HG03060 (cell line): ENCODE data around the gene CASP12.
A peak's percentile ranks its signal among the peaks of the same experiment; 100 is the strongest.
"Not testable (repeated sequence)": the region's sequence is repeated elsewhere in the genome, so short reads cannot be mapped to it uniquely, and the experiment has no call there.

Experiments used
- ATAC-seq: cut with Tn5 transposase; IDR thresholded peaks from one replicate; pipeline ENCODE4 v1.9.1; 2021; ENCODE audit warnings: low read depth, moderate number of reproducible peaks; ENCODE audit not compliant: unreplicated experiment

Gene CASP12

DNA sequence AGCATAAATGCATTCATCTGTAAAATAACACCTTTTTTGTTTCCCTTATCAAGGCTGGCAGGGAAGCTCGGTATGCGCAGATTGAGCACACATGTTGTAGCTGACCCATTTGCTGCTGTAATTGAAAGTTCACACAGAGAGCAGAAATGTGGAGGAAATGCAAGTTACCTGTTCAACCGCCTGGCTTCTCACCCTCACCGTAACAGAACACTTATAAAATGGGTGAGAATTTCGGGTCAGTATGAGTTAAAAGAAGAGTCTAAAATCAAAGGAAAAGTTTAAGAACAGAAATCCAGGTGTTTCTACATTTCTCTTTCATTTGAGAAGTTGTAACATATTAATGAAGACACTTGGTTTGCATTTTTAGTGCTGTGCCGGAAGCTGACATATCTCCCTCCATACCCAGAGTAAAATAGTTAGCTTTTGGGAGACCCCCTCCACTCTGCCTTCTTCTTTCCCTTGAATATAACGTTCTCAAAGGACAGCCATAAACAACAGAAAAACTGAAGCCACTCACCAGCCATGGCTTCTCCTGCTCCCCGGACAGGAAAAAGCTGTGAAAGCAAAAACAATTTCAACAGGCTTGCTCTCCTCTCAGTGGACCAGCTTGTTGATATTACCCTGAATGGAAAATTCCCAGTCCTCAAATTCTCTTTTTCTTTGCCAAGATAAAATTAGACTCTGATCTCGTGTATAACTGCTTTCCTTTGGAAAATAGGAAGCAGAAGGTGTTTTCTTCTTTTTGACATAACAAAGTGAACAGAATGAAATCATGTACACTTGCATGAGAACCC lies at the start of gene CASP12:
Gene CASP12 (minus strand): TSS at position 570 of the 794 bp plus-strand sequence.
- ATAC-seq: no peak

DNA sequence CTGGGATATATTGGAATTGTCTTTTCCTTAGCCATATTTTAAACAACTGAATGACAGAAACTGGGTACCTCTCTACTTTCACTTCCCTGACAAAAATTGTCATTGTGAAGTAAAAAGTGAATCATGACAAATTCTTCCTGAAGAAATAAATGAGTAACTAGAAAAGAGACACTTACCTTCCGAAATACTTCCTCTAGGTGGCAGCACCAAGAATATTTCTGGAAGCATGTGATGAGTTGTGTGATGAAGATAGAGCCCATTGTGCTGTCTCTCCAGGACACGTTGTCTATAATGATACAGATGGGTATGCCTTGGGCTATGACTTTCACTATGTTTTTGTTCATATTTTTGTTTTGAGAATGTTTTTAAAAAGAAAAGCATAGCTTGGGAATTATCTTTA lies 48.6 kb upstream of the CASP12 start:
- peak; percentile 96 for ATAC-seq

DNA sequence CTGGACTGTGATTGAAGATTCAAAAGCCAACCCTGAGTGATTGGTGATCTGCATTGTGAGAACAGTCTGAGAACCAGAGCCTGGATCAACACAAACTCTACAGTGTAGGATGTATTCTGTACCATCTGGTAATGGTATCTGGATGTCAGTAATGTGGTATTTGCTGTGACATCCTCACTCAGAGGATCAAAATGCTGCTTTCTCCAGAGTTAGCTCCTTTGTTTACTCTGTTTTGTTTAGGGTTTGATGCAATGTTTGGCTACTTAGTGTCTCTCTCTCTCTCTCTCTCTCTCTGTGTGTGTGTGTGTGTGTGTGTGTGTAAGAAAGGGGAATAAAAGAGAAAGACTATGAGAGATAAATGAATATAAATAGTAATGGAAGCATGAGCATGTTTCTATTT lies 45.8 kb upstream of the CASP12 start:
- no peak for ATAC-seq

DNA sequence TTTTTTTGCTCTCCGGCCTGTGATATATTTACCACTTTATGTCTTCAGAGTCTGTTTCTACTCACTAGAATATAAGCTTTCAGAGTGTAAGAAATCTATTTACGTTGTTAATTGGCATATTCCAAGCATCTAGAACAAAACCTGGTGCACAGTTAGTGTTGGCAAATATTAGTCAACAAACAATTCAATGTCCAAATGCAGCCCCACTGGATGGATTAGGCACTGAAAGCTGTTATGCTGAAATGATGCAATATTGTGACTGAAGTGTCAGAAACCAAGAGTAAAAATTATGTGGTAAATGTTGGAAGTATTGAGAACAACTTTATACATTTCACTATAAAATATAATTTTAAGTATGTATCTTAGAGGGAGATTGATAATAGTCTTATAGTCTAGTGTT lies 45.3 kb upstream of the CASP12 start:
- no peak for ATAC-seq

DNA sequence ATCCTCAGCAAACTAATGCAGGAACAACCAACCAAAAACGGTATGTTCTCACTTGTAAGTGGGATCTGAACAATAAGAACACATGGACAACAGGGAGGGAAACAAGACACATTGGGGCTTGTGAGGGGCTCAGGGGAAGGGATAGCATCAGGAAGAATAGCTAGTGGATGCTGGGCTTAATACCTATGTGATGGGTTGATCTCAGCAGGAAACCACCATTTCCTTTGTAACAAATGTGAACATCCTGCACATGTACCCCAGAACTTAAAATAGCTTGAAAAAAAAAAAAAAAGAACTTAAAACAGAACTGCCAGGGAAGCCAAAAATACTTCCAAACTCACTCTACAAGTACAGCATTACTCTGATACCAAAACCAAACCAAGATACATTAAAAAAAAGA lies 36.3 kb upstream of the CASP12 start:
- ATAC-seq: no peak

DNA sequence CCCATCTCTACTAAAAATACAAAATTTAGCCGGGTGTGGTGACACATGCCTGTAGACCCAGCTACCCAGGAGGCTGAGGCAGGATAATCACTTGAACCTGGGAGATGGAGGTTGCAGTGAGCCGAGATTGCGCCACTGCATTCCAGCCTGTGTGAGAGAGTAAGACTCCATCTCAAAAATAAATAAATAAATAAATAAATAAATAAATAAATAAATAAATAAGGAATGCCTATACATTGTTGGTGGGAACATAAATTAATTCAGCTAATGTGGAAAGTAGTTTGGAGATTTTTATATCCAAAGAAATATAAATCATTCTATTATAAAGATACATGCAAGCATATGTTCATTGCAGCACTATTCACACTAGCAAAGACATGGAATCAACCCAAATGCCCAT lies 35.8 kb upstream of the CASP12 start:
- ATAC-seq: not testable (repeated sequence)

DNA sequence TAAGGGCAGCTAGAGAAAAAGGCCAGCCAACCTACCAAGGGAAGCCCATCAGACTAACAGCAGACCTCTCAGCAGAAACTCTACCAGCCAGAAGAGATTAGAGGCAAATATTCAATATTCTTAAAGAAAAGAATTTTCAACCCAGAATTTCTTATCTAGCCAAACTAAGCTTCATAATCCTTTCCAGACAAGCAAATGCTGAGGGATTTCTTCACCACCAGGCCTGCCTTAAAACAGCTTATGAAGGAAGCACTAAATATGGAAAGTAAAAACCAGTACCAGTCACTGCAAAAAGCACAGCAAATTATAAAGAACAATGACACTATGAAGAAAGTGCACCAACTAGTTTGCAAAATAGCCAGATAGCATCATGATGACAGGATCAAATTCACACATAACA lies 30.6 kb upstream of the CASP12 start:
- ATAC-seq: no peak

DNA sequence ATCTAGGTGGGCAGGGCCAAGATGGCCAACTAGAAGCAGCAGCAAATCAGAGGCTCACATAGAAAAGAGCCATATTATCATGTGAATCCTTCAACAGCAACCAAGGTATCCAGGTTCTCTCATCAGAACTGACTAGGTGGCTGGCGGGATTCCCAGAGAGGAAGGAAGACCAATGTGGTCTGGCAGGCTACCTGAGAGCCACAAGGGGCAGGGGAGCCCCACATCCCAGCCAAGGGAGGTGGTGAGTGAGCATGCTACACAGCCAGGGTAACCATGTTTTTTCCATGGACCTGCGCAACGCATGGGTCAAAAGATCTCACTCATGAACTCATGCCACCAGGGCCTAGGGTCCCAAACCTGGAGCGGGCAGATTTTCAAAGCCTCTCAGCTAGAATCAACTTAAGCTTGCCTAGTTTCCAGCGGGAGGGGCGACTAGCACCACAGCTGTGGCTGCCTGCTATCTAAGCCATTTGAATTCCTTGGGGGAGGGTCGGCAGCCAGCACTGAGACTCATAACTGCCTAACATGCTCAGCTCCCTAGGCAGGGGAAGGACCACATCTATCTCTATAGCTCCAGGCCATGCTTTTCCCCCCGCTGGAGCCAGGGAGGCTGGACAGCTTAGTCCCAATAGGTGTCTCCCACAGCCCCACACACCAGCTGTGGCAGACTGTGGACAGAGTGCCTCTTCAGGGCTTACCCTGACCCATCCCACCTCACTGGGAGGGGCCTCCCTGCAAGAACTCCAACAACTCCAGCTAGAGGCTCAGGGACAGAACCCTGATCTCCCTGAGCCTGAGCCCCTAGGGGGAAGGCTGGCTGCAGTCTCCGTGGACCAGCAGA lies 28.7 kb upstream of the CASP12 start:
- ATAC-seq: no peak

DNA sequence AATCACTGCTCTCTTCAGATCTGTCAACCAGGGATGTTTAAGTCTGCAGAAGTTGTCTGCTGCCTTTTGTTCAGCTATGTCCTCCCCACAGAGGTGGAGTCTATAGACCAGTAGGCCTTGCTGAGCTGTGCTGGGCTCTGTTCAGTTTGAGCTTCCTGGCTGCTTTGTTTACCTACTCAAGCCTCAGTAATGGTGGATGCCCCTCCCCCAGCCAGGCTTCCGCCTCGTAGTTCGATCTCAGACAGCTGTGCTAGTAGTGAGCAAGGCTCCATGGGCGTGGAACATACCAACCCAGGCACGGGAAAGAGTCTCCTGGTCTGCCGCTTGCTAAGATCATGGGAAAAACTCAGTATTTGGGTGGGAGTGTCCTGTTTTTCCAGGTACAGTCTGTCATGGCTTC lies 27.6 kb upstream of the CASP12 start:
- no peak for ATAC-seq

DNA sequence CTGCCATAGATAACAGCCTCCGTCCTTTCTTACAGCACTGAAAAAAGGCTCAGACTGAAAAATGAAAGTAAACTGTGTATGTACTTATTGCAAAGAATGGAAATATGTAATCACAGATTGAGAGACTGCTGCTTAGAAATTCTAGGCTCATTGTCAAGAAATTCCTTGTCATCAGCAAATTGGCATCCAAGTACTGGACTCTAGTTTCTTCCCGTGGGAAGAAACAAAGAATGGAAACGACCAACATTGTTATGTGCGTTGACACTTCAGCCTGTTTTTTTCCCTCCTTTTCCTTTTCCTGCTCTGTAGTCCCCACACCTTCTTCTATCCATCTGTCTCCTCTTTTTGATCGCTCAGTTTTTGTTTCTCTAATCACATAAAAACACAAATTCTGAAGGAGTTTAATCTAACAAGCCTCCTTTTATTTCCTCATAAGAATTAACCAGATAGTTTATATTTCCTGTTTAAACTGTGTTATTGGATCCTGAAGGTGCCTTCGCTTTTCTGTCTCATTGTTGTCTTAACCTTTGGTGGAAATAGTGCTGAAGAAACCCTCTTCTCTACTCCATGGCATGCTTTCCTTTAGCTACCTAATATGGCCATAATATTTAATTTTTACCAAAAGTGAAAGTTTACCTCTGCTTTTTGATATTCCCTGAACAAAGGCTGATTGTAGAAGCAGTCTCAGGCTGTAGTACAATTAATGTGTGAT lies 20.0 kb upstream of the CASP12 start:
- no peak for ATAC-seq

DNA sequence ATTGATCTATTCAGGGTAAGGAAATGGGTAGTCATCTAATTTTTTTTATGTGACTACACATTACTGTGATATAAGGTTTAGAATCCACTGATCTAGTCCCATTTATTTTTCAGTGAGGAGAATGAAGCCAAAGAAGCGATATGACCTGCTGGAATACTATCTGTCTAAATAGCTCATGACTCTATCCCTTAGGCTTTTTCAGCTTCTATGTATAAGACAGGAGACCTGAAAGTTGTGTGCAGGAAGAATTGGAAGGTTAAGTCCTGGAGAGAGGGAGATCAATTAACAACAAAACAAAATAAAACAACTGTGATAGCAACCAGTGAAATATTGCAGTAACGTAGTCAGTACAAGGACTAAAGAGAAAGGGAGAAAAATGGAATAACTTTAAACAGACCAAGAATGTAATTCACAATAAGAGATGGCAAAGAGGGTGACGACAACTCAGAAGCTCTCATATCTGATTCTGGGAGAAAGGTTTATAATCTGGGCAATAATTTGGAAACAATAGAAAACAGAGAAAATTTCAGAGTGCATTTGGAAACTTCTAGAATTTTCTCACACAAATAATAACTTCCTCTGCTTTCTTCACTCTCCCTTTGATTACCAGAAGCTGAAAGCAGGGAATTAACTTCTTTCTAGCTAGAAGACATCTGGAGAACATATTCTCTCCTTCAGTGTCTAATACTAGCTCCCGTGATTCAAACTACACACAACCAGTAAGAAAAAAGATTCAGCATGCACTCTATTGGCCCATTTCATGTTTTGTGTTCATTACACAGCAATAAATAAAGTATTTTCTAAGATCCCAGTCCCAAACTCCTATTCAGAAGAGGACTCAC lies 19.2 kb upstream of the CASP12 start:
- no peak for ATAC-seq

DNA sequence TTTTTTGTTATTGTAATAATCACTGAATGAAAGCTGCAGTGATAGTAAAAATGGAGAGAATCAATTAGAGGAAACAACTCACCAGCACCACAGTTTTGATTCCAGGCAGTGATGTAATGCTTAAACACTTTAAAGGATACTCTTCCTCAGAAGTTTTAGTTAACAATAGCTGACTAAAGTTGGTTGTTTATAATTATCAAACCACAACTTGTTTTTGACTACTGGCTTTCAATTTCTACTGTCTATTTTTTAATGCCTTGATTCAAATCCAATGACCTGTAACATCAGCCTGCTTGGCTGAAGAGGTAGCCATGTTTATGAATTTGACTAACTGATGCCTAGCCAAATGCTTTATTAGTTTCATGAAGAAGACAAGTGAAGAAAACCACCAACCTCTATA lies 18.2 kb upstream of the CASP12 start:
- ATAC-seq: no peak

DNA sequence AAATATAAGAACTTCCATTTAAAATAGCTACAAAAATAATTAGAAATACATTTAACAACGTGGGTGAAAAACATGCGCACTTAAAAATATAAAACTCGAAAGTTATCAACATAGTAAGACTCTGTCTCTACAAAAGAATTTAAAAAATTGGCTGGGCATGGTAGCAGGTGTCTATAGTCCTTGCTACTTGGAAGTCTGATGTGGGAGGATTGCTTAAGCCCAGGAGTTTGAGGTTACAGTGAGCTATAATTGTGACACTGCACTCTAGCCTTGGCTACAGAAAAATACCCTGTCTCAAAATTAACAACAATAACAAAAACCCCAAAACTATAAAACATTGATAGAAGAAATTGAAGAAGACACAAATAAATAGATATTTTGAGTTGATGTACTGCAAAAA lies 13.8 kb upstream of the CASP12 start:
- ATAC-seq: no peak

DNA sequence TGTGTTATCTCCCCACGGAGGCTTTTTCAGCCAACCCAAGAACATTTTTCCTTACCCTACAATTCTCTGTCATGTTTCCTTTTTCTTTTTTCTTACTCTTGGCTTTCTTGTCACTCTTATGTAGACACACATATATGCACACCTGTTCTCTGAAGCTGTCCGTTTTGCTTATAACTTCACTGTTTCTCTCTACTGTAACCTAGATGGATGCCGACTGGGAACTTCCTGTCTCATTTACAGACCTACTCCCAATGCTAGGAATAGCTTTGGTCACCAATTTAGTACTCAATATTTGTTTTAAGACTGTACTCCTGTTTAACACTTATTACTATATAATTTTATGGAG lies 9.9 kb upstream of the CASP12 start:
- no peak for ATAC-seq

DNA sequence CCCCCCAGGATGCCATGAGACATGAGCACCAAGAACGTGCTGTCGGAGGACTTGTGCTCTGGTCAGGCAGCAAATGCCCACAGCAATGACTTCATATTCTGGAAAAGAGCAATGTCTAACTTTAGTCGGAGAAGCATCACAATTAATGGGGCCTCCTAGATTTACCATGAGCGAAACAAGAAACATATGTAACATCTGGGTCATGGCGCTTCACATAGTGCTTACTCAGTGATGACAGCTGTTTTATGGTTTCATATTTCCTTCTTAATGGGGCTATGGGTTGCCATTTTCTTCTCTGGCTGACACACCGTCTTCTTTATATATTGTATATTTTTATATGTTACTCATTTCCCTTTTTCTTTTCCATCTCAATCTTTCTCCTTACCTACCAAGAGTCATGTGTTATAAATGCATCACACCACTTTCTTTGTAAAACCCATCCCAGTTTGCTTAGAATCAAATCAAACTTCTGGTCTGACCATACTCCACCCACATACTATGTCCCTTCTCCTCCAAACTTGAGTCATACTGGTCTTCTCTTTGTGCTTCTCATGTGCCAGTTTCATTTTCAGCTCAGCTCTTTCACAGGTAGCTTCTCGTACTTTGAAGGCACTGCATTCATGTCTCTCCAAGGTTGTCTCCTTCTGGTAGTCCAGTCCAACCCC lies 9.4 kb upstream of the CASP12 start:
- ATAC-seq: peak; percentile 66

DNA sequence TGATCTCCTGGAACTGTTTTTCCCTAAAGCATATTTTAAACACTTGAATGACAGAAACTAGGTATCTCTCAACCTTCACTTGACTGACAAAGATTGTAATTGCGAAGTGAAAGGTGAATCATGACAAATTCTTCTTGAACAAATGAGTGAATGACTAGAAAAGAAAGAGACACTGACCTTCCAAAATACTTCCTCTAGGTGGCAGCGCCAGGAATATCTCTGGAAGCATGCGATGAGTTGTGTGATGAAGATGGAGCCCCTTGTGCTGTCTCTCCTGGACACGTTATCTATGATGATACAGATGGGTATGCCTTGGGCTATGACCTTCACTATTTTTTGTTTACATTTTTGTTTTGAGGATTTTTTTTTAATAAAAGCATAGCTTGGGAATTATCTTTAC lies 7.0 kb upstream of the CASP12 start:
- ATAC-seq: no peak

DNA sequence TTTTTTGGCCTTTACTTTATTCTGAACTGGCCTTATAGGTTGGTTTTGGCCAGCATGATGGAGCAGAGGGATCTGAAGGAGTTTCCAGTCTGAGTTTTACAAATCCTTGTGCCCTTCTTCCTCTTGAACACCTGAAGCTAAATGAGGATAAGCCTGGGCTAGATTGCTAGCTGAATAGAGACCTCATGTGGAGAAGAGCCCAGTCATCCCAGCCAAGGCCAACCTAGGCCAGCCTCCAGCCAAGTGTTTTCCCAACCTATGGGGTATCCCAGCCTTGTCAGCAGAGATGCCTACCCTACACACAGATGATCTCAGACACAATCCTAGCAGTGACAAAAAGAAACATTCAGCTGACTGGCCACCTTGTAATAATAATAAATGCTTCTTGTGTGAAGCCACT lies 966 bp upstream of the CASP12 start:
- ATAC-seq: no peak

DNA sequence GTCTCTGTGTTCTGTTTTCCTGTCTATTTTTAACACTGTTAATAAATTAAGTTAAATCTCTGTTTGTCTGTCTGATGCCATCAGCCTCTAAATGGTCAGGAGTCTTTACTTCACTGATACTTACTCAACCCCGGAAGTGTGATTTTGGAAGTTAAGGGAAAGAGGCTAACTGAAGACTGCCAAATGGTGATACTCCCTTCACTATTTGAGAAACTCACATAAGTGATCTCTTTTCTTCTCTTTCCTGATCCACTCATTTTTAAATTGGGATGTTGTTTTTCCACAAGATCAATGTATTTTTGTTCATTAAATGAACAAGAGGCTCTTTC lies 389 bp upstream of the CASP12 start:
- no peak for ATAC-seq

DNA sequence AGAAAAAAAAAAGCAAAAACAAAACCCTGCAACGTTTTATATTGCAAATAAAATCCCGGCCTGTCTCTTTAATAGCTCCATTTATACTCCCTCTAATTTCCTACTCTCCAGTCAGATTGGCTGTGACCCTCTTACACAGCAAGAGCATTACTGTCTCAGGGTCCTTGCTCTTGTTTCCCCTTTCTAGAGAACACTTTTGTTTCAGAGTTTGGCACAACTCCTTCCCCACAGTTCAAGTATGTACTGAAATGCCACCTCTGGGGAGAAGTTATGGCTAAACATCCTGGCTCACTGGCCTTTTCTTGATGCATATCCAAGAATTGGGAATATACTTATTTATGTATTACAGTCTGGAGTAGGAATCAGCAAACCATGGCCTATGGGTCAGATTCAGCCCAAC lies 2.6 kb downstream of the CASP12 start:
- ATAC-seq: no peak

DNA sequence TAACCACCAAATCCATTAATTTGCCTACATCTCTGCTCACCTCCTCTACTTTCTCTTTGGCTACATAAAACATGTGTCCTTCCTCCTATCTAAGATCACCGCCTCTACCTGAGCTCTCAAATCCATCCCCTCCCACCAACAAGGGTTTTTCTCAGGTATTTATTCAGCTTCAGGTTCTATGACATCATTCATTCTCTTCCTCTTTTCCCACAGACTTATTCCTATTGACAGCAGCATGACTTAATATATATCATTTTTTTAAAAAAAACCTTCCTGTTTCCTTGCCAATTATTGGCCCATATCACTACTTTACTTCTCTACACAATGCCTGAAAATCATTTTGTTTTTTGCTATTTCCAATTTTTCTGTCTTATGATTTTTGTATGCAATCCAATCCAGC lies 4.4 kb downstream of the CASP12 start:
- ATAC-seq: no peak
